Activated CD4-positive, alpha-beta T cell treated with anti-CD3 and anti-CD28 coated beads, Interleukin-2, amount 50 U/mL, for 48 hours (primary cell): ENCODE data around the gene IRF4.
A peak's percentile ranks its signal among the peaks of the same experiment; 100 is the strongest.
"Not testable (repeated sequence)": the region's sequence is repeated elsewhere in the genome, so short reads cannot be mapped to it uniquely, and the experiment has no call there.

Experiments used
- DNase-seq, 2 experiments: peaks; one replicate each; pipeline ENCODE4 v3.0.0-alpha.2; 2020

IRF4 gene

GRCh38 chr6:423055-423798 lies 31.7 kb downstream of the IRF4 start:
- no peak for DNase-seq

GRCh38 chr6:423799-424345 lies 32.3 kb downstream of the IRF4 start:
- no peak for DNase-seq

DNA sequence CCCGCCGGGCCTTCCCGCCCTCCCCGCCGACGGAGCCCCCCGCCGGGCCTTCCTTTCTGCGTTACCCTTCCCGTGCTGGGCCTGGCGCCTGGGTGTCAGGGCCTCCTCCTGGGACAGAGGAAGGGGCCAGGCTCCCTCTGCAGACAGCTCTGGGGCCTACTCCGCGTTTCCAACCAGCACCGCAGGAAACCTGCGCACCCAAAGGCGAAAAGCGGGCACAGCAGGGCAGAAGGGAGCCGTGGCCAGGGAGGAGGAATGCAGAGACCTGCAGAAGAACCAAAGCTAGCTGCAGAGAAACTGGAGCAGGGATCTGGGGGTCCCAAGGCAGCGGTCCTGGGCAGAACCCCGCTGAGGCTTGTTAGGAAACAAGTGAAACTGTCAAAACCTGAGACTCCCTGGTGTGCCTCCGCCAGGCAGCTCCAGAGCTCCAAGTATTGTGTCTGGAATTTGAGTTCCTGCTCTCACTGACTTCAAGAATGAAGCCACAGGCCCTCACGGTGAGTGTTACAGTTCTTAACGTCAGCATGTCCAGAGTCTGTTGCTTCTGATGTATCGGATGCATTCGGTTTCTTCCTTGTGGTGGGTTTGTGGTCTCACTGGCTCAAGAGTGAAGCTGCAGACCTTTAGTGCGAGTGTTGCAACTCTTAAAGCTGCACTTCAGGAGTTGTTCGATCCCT lies 33.3 kb downstream of the IRF4 start:
- DNase-seq = peak in 1 of 2 experiments; percentile 3

GRCh38 chr6:425418-425788 lies 33.9 kb downstream of the IRF4 start:
- DNase-seq = peak in 1 of 2 experiments; percentile 34

DNA sequence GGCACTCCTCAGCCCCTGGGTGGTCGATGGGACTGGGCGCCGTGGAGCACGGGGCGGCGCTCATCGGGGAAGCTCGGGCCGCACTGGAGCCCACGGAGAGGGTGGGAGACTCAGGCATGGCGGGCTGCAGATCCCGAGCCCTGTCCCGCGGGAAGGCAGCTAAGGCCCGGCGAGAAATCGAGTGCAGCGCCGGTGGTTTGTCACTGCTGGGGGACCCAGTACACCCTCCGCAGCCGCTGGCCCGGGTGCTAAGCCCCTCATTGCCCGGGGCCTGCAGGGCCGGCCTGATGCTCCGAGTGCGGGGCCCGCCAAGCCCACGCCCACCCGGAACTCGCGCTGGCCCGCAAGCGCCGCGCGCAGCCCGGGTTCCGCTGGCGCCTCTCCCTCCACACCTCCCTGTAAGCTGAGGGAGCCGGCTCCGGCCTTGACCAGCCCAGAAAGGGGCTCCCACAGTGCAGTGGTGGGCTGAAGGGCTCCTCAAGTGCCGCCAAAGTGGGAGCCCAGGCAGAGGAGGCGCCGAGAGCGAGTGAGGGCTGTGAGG lies 34.7 kb downstream of the IRF4 start:
- not testable (repeated sequence) for DNase-seq

DNA sequence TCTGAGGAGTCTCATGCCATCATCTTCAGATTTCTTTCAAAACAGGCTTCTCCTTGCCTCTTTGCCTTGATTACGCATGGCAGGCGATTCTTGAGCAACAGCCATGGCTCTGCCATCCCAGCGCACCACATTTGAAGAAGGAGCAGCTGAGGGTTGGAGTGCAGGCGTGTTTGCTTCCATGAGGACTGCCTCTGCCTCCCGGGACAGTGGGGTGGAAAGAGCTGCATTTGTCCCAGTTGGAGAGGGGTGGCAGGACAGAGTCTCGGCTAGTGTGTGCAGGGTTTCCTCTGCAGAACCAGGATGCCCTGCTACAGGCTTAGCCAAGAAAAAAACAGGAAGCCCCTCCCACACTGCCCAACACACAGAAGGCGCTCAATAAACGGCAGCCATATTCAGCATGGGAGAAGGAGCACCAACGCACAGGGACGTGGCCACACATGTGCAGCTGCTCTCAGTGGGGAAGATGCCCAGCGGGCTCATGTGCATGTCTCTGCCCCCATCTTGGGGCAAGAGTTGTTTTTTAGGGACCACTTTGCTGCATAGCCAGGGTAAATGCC lies 36.6 kb downstream of the IRF4 start:
- no peak for DNase-seq

- no peak for DNase-seq
Measured at GRCh38 chr6:429515-430121, 38.1 kb downstream of the IRF4 start.

DNA sequence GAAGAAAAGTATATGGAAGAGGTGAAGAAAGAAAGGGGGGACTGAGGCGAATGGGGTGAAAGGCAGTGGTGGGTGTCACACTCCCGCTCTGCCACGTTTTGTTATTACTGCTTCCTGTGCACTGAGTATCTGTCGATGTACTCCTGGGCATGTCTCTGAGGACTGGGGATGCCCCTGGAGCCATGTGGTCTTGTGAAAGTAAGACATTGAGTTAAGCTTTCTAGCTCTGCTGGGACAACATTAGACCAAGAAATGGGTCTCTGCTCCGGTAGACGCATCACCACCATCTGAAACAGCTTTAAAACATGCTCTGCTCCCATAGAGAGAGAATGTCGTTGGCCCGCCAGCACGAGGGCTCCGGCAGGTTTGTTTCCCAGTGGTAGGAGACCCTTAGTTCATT lies 40.0 kb downstream of the IRF4 start:
- peak in 1 of 2 experiments; percentile 49 for DNase-seq

GRCh38 chr6:431986-432385 lies 40.4 kb downstream of the IRF4 start:
- peak; percentile 70 to 78 for DNase-seq

- DNase-seq = peak in 1 of 2 experiments; percentile 2
Measured at GRCh38 chr6:434051-434705, 42.6 kb downstream of the IRF4 start.

DNA sequence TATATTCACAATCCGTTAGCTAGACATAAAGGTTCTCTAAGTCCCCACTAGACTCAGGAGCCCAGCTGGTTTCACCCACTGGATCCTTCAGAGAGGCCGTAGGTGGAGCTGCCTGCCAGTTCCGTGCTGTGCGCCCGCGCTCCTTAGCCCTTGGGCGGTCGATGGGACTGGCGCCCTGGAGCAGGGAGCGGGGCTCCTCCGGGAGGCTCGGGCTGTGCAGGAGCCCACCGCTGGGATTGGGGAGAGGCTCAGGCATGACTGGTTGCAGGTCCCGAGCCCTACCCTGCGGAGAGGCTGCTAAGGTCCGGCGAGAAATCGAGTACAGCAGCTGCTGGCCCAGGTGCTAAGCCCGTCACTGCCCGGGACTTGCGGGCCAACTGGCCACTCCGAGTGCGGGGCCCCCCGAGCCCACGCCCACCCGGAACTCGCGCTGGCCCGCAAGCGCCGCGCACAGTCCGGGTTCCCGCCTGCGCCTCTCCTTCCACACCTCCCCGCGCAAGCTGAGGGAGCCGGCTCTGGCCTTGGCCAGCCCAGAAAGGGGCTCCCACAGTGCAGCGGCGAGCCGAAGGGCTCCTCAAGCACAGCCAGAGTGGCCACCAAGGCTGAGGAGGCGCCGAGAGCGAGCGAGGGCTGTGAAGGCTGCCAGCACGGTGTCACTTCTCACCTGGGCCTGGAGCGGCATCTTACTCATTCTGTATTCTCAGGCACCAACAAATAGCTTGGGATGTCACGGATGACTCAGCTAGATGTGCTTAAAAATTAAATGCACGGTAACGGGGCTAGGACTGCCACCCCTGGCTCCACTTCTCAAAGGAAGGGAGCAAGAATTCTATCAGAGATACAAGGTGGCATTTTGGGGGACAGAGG lies 44.1 kb downstream of the IRF4 start:
- no peak for DNase-seq

DNA sequence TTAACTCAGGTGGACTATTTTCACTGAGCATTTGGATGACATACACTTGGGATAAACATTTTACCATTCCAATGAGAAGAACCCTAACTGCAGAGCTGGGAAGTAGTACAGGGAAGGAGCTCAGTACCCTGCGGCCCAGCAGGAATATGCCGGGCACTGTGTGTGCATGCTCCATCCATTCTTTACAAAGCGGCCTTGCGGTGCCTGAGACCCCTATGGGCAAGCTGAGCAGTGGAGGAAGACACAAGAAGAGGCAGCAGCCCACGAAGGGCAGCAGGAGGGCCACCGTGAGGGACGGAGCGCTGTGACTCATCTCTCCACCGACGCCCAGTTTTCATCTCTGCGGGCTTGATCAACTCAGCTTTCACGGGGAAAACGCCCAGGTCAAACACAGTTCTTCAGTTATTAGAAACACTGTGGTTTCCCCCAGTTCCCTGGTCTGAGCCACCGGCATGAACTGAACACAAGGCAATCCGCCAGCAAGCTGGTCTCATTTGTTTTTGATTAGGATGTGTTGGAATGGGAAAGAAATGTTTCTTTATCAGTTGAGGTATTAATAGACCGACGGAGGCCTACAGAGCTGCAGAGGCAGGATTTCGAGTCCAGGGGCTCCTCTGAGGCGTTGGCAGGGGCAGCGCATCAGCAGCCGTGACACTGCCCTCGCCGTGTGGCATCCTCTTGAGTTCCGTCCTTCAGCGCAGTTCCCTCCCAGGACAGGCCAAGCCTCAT lies 44.9 kb downstream of the IRF4 start:
- no peak for DNase-seq

DNA sequence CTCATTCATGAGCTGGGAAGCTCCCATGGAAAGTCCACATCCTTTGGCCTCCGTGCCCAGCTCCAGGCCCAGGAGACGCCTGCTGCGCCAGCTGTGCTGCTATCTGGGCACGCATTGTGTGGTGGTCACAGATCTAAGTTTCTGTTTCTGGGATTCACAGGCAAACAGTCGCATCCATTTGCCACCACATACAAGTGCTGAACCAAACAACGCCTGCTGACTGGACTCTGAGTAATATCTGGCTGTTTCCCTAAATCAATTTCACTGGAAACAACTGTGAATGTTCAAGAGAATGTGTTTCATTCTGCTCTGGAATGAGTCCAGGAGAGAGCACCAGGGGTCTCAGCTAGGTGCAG lies 45.5 kb downstream of the IRF4 start:
- no peak for DNase-seq

- no peak for DNase-seq
Measured at GRCh38 chr6:438634-439170, 47.1 kb downstream of the IRF4 start.

GRCh38 chr6:439641-440167 lies 48.2 kb downstream of the IRF4 start:
- DNase-seq = no peak

DNA sequence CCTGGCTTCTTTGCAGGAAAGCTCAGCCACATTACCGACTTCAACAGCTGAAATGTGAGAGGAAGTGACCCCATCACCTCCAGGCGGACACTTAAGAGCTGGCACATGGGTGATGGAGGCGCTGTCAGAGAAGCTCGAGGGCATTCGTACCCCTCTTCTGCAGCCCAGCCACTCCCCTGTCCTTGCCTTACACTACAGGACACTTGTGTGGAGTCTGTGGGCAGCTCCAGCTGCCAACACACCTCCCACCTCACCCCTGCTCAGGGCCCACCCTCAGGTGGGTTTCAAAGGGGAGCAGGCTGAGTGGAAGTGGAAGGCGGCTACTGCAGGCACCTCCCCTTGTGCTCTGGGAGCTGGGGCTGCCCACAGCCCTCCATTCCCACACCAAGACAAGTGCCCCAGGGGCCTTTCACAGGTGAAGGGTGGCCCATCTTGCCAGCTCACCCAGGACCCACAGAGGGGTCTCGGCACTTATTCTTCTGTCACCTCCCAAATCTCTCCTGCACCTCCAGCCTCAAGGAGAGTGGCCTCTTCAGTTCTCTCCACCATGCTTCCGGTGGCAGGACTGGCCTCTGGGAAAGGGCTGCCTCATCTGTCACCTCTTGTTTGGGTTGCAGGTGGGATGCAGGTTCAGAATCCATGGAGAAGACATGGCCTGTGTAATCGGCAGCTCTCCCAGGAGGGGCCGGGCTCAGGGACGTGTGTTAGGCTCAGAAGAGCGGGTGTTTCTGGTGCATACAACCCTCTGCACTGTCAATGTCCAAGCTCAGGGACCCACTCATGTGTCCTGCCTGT lies 49.8 kb downstream of the IRF4 start:
- no peak for DNase-seq

GRCh38 chr6:443621-444159 lies 52.1 kb downstream of the IRF4 start:
- DNase-seq = no peak

DNA sequence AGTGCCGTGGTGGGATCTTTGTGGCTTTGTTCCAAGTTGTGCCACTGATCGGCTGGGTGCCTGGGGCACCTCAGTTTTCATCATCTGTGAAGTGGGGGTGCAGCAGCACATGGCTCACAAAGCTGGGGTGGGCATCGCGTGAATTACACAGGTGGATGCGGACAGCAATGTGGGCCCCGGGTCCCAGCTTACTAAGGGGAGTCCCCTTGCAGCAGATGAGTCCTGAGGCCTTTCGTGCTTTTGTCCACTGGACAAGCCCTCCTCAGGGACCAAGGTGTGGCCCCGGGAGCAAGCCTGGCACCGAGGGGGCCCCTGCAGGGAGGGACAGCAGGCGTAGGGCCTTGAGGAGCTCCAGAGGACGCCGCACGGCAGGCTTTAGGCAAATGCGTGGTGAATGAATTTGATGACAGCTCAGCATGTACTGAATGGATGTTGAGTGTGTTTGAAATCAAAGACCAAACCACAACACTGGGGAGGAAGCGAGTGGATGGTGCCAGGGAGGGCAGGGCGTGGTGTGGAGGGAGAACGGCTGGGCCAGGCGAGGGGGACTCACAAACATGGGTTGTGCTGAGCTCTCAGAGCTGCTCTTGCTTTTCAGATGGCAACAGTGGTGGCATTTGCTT lies 53.2 kb downstream of the IRF4 start:
- DNase-seq = peak; percentile 53 to 65
